HepG2 (cell line): ENCODE data around the gene TNRC18. TPM values are rescaled to one million over a fixed set of nuclear protein-coding genes. Genes with fewer than 3 reads are reported as not detected.
A peak's percentile ranks its signal among the peaks of the same experiment; 100 is the strongest.

Experiments used
- CSRNP1 ChIP-seq: sonication (generic); formaldehyde crosslinking; IDR thresholded peaks from 2 replicates; pipeline ENCODE4 v1.8.1; 2023; ENCODE audit warnings: mild to moderate bottlenecking, missing genetic modification reagents
- HIC2 ChIP-seq: sonication (generic); formaldehyde crosslinking; IDR thresholded peaks from 2 replicates; pipeline ENCODE4 v1.9.0; 2022; ENCODE audit warnings: low read depth, missing genetic modification reagents
- HOXD1 ChIP-seq: sonication (generic); formaldehyde crosslinking; IDR thresholded peaks from 2 replicates; pipeline ENCODE4 v1.5.0; 2020; ENCODE audit warnings: missing genetic modification reagents
- IKZF5 ChIP-seq: IDR thresholded peaks from 2 replicates; pipeline ENCODE4 v1.6.1; 2018; ENCODE audit warnings: missing genetic modification reagents, mild to moderate bottlenecking, missing compliant biosample characterization
- KDM4B ChIP-seq: sonication (generic); formaldehyde crosslinking; IDR thresholded peaks from 2 replicates; pipeline ENCODE4 v1.4.0; 2020; ENCODE audit warnings: missing genetic modification reagents
- KMT2A ChIP-seq: sonication (generic); formaldehyde crosslinking; IDR thresholded peaks from 2 replicates; pipeline ENCODE4 v1.4.0; 2020; ENCODE audit warnings: missing genetic modification reagents
- MEIS2 ChIP-seq: sonication (generic); formaldehyde crosslinking; IDR thresholded peaks from 2 replicates; pipeline ENCODE4 v1.9.0; 2021; ENCODE audit warnings: mild to moderate bottlenecking, missing genetic modification reagents
- MNT ChIP-seq: fragments of 450-650 bp; IDR thresholded peaks from 2 replicates; pipeline ENCODE4 v1.6.1; 2016
- PAX8 ChIP-seq: sonication (generic); formaldehyde crosslinking; IDR thresholded peaks from 2 replicates; pipeline ENCODE4 v1.8.0; 2022; ENCODE audit warnings: mild to moderate bottlenecking, missing genetic modification reagents, borderline replicate concordance
- ZBTB14 ChIP-seq: sonication (generic); formaldehyde crosslinking; IDR thresholded peaks from 2 replicates; pipeline ENCODE4 v1.4.0; 2020; ENCODE audit warnings: missing genetic modification reagents
- ZBTB44 ChIP-seq: sonication (generic); formaldehyde crosslinking; IDR thresholded peaks from 2 replicates; pipeline ENCODE4 v1.4.0; 2020; ENCODE audit warnings: missing genetic modification reagents
- ZNF33B ChIP-seq: sonication (generic); formaldehyde crosslinking; IDR thresholded peaks from 2 replicates; pipeline ENCODE4 v1.5.1; 2020; ENCODE audit warnings: mild to moderate bottlenecking, missing genetic modification reagents
- ZNF468 ChIP-seq: sonication (generic); formaldehyde crosslinking; IDR thresholded peaks from 2 replicates; pipeline ENCODE4 v1.8.0; 2022; ENCODE audit warnings: mild to moderate bottlenecking, moderate library complexity, missing genetic modification reagents
- ZNF484 ChIP-seq: sonication (generic); formaldehyde crosslinking; IDR thresholded peaks from 2 replicates; pipeline ENCODE4 v1.5.1; 2020; ENCODE audit warnings: mild to moderate bottlenecking, low read depth, missing genetic modification reagents, borderline replicate concordance
- ZNF562 ChIP-seq: sonication (generic); formaldehyde crosslinking; IDR thresholded peaks from 2 replicates; pipeline ENCODE4 v1.8.0; 2022; ENCODE audit warnings: missing genetic modification reagents, borderline replicate concordance
- ZNF569 ChIP-seq: sonication (generic); formaldehyde crosslinking; IDR thresholded peaks from 2 replicates; pipeline ENCODE4 v1.5.0; 2020; ENCODE audit warnings: mild to moderate bottlenecking, missing genetic modification reagents, moderate library complexity, borderline replicate concordance
- polyA plus RNA-seq, 8 experiments: library from polyadenylated mRNA; depleted of rRNA in 3 of 8; stranded (reverse) in 7 of 8; unstranded in 1 of 8; fragments of >200 nt; fragmentation: Illumina TruSeq in 4 of 8; extraction: Trizol in 4 of 8; gene quantifications; 2 replicates each; pipeline versions ENCODE4 v1.2.1 to v1.2.3, GENCODE V29; 2011 to 2016; ENCODE audit warnings: low read depth in 4 of 8, missing spikeins in 1 of 8, mixed read lengths in 1 of 8; ENCODE audit not compliant: insufficient read depth in 1 of 8
- total RNA-seq, 5 experiments: library from RNA; depleted of rRNA; stranded (reverse); fragments of >200 nt; fragmentation: Illumina TruSeq; extraction: Trizol; gene quantifications; 2 replicates each; pipeline ENCODE4 v1.2.3, GENCODE V29; 2016; ENCODE audit warnings: low read depth in 1 of 5

The TNRC18 gene
- total and polyA plus RNA-seq, 2 of the 13 experiments (the other 11 are each of a cell fraction or from before 2014, with no cell fraction given): 11.7 to 17.4 TPM

- TF ChIP-seq IKZF5 (CRISPR knock-in tag) (no peak), CSRNP1 (CRISPR knock-in tag) (peak; percentile 38; the same call in 1 of the 2 replicates), KDM4B (no peak), ZNF562 (CRISPR knock-in tag) (no peak), PAX8 (CRISPR knock-in tag) (no peak), HOXD1 (CRISPR knock-in tag) (no peak), ZNF569 (CRISPR knock-in tag) (no peak), ZBTB14 (CRISPR knock-in tag) (no peak), MNT (no peak), KMT2A (CRISPR knock-in tag) (no peak), MEIS2 (no peak), ZNF468 (no peak), ZNF33B (CRISPR knock-in tag) (no peak), ZBTB44 (CRISPR knock-in tag) (no peak), ZNF484 (no peak), HIC2 (CRISPR knock-in tag) (no peak)
Observed at GRCh38 chr7:5283421-5284303, 140.0 kb downstream of the TNRC18 start (continued).
